ENCODE results near the gene RELN.

RELN gene

DNA sequence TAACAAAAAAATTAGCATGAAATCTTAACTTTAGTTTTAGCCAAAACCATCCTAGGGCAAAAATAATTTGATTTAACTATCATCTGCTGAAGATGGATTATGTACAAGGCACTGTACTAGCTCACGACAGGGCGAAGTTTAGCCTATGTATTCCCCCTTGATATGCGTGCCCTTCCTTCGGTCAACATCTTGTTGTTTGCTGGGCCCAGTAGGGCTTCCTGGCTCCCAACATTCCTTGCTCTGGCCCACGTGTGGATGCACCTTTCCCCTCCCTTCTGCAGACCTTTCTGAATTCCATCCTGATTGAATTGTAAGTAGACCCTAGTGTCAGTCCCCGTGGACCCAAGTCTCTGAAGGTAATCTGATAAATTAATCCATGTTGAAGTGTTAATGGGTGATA is 212.0 kb downstream of the RELN start:
- no peak for DNase-seq

DNA sequence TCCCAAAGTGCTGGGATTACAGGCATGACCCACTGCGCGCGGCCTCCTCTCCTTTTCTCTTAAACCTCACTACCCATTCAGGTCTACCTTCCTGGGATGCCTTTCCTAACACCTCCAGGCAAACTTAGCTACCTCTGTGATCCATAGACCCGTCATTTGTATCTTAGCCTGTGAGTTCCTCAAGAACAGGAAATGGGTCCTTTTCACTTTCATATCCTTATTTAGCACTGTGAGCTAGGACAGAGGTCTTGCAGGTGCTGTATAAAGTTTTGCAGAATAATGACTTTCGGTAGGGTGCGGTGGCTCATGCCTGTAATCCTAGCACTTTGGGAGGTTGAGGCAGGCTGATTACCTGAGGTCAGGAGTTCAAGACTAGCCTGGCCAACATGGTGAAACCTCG is 215.7 kb downstream of the RELN start:
- DNase-seq, result no peak

DNA sequence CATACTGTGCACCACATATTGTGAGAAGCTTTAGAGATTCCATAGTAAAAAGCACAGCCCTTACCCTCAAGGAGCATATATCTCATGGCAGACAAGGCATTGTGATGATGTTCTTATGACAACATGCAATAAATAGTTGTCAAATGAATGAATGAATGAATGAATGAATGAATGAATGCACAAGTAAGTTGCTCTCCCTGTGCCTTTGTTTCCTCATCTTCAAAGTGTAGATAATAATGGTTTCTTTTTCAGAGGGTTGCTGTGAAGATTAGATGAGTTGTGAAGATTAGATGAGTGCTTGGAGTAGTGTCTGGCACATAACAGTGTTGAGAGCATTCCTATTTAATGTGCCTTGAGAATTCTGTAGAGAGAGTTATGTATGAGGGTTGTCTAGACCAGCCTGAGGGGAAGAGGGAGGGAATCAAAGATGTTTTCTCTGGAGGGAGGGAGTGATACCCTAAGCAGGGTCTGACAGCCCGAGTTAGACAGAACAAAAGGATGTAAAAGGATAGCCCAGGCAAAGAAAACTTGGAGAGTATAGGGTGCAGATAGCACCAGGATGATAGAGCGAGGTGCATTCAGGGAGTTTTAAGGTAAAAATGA is 217.2 kb downstream of the RELN start:
- DNase-seq, result peak; percentile 59

DNA sequence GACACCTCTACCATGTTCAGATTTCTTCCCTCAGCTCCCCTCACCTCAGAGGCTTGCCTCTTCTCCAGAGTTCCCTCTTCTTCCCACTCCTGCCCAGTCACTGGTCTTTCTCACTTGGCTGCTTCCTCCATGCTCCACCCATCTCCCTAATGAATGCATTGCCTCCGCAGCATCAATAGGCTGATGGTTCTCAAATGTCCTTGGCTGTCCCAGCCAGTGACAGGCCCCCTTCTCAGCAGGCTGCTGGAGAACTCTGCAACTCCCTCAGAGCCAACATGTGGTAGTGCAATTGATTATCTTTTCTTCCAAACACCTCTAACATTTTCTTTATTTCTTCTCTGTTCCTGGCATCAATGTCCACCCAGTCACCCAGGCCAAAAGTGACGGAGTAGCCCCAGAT is 218.2 kb downstream of the RELN start:
- DNase-seq, result peak; percentile 70

DNA sequence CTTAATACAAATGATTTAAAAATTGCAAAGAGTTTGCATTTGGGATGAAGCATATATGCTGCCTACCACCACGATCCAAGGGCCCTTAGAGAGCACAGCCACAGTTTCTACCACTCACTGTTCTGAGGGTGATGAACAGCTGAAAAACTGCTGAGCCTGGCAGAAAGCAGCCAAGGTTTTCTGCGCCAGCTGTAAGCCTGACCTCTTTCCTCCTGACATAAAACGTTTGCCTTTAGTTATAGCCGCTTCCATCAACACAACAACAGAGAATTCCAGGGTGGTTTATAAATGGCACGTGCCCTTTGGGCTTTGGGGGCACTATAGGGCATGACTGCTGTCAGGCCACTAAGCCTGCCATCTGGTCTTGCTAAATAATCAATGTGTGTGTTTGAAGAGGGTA is 222.8 kb downstream of the RELN start:
- no peak for DNase-seq

DNA sequence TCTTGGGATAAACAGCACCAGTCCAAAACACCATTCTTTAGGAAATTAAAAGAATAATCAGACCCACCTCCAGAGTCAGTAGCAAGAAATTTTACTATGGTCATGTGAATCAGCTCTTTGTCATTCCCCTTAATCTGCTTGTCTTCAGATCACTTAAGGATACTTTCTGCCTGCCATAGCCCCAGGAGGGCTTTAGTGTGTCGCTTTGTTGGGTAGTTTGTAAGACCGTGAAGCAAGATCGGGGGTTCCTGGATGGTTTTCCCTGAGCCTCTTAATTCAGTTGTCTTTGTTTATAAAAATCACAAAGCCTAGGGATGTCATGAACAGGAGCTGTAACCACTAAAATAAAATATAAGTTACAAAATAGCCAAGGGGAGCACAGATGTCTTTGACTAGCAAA is 223.6 kb downstream of the RELN start:
- DNase-seq, result no peak

DNA sequence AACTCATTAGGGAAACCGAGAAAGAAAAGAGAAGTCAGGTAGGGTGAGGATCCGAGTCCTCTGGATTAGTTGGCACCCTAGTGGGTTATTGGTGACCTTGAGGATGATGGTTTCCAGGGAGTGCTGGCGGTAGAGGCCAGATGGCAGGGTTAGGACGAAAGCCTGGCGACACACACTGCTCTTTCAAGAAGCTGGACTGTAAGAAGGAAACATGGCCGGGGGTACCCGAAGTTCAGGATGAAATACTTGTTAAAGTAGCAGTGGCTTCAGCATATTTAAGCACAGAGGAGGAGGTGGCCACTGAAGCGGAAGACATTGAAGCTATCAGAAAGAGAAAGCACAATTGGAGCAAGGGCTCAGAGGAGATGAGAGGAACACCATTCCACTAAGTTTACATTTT is 224.6 kb downstream of the RELN start:
- no peak for DNase-seq

DNA sequence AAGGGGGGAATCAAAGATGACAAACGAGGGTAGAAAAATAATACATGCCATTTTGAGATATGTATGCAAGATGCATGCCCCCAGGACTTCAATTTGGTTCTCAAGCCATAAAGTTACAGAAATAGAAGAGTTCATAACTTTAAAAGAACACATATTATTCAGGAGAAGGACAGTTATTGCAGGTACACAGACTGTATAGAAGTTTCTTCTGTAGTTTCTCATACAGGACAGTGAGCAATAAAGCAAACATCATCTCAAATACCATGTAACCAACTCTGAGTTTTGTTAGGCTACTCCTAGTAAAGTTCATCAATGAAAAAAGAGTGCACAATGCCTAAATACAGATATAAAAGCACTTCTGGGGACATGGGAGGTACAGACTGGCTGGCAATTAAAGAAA is 226.6 kb downstream of the RELN start:
- DNase-seq, result no peak

DNA sequence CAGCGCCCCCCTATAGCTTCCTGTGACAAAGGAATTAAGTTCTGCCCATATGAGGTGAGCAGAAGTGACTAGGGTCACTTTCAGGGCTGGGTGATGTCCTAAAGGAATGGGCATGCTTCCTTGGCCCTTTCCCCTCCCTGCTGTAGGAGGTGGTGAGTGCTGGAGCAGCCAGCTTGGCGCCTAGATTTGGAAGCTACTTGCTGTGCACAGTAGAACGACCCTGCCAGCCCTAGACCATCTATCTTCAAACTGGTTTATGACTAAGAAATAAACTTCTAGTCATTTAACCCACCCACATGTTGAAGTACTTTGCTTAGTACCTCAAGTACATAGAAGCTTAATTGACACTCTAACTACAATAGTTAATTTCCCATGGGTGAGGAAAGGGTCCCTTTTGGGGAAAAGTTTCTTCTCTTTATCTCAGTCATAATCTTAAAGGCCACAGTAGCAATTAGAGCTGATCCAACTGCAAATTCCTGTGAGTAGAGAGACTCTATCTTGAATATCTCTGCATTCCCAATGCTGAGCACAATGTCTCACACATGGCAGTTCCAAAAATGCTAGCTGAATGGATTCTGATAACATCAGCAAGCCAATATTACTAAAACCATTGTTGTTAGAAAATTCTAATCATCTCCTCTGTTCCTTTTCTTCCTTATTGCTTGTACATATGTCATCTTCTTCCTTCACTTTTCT is 227.2 kb downstream of the RELN start:
- DNase-seq, result peak; percentile 61

DNA sequence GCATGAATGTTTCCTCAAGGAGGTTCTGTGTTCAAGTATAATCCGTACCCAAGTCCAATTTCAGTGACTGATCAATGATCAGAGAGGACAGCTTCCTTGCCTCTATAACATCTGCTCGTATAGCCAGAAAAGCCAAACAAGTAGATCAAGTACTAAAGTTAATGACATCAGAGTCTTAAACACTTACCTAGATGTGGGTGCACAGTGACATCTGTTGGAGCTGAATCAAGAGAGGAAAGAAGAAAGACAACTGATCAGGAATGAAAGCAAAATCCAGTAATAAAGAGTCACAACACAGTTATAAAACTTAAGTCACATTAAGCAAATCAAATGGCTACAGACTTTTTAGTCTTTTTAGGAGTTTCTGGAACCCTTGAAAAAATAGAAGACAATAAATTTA is 236.5 kb downstream of the RELN start:
- DNase-seq, result no peak

DNA sequence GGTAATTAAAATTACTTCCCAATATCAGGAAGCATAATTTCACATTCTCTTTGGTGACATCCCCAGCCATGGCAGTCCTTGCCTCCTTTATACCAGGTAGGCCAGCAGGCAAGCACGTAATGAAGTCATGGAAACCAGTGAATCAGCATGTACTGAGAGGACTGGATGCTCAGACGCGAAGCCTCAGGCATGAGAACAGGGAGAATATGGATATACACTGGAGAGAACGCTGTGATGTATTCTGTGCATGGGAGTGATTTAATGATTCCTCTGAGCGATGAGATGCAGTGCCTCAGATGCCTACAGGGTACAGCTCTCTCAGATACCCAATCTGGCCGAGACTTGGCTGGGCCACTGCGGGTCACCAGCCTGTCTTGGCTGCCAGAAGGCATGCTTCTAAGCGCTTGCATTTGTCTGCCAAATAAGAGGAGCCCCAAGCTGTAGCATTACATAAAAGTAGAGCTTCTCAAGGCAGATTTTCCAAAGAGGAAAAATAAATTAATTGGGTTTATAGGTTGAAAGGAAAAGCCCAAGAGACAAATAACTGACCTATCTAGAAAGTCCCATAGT is 238.1 kb downstream of the RELN start:
- DNase-seq, result no peak

DNA sequence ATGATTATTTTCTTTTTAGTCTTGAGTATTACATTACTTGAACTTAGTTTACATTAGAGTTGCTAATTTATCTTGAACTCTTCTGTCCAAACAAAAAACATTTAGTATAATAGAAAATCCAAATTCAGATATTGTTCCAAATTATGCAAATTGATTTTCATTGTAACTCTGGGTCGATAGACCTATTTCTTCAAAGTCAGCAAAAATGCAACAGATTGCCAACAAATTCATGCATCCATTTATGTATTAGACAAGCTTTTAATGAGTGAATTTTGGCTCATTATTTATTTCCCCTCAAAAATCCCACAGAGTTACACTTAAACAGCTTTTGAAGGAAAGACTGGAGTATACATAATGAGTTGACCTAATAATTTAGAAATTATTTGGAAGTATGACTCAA is 240.8 kb downstream of the RELN start:
- no peak for DNase-seq

DNA sequence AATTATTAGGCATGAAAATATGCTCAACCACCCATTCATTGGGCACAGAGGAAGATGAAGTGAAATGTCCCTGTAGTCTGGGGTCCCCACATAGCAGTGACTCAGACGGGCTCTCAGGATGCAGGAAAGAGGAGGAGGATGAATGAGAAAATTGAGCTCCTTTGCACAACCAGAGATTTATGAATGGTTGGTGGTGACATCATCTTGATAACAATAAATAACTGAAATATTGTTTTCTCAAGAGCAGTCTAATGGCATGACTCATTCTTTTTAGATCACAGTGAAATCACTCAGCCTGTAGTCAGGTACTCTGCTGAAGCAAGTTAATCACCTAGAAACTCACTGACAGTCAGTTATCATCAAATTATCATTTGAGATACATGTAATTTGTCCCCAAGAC is 254.1 kb downstream of the RELN start:
- DNase-seq, result no peak

DNA sequence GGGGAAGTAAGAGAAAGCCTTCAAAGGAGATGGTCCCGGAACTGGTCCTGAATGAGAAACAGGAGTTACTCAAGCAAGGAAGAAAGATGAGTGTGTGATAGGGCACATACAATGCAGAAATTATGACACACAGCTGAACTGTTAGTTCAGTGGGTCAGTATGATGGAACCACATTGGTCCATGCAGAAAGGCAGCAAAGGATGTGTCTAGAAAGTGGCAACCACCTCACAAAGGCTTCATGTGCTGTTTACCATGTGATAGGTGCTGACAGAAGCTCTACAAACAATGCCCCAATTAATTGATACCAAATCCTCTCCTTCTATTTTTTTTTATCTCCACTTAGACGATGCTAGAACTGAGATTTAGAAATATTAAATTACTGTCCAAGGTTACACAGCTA is 258.3 kb downstream of the RELN start:
- DNase-seq, result no peak

DNA sequence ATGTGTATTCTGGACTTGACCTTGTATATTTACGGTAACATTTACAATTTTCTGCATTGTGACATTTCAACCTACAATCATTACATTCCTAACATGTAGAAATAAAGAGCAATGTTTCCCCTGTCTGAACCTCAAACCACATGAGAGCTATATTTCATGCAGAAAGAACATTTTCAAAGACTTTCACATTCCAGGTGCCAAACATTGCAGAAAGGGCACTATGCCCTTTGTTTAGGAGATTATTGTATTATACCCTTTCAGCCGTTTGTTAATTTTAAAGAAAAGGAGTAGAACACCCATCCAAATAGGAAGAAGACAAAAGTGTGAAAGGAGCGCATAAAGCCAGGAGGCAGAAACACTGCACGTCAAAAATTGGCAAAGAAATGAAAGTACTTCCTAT is 260.4 kb downstream of the RELN start:
- DNase-seq, result no peak

DNA sequence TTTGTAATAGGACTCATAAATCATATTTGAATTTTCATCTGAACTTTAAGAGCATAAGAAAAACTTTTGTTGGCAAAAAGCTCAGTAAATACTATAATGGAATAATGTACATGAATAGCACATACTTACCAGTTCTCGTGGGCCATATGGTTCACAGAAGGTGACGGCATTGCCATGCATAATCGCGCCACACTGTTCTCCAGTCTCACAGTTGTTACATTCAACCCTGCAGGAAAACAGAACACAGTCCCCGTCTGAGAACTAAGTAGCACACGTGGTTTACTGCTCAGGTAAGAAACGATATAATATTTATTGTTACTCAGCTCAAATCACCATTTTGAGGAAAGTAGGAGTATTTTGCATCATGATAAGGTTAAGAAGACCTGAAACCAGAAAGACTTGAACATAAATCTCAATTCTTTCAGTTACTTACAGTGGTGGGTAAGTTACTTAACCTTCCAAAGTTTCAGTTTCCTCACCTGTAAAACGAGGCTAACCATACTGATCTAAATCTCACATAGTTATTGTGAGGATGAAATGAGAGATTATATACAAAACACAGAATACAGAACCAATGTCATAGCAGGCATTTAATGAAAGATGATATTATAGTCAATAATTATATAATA is 261.4 kb downstream of the RELN start:
- no peak for DNase-seq

DNA sequence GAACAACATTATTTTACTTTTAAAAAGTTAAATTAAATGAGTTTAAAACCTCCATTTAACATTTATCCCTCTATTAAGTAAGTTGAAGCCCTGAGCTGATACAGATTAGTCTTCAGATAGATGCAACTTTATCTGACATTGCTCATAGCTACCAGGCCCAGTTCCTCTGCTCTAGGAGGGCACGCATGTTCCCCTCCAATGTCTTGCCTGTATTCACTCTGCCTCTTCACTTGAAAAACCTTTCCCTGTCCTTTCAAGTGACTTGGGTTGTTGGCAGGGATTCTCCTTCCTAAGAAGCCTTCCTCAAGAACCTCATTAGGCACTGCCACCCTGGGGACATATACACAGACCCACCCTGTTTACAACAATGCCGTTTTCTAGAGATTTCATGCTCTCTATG is 270.4 kb downstream of the RELN start:
- DNase-seq, result no peak

DNA sequence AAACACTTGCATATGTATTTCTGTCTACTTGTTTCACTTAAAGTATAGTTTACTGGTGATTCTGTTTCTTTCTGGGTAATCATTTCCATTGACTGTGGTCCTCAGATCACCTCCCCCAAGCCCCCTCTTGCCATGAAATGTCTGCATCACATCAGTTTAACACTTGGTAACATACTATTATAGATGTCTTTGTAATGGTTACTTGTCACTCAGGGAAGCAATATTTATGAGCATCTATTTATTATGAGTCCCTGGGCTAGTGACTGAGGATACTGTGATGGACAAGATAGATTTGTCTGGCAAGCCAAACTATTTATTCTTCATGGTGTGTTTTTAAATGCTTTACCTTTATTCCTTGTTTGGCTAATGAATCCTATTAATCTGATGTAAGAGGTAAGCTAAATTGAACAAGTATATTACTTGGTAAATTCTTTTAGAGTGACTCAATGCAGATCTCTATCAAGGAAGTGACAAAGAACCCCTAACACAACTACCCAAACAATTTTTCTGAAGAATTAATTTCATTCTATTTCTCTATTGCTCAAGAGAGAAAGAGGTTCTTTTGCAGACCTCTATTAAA is 270.9 kb downstream of the RELN start:
- no peak for DNase-seq

DNA sequence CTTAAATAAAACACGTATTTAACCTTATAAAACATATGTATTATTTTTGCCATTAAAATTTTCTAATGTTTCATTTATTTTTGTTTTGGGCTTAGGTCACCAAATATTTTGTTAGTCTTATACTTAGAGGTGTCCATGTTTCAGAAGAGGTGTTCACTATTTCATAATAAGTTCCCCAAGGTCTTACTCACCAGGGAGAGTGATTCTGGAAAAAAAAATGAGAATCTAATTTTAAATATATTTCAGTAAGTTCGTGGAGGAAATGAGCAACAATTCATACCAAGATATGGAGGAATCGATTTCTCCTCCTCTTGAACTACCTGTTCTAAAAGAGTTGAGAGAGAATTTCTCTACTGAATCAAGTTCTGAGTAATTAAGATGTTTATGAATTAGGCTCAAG is 271.9 kb downstream of the RELN start:
- DNase-seq, result no peak

DNA sequence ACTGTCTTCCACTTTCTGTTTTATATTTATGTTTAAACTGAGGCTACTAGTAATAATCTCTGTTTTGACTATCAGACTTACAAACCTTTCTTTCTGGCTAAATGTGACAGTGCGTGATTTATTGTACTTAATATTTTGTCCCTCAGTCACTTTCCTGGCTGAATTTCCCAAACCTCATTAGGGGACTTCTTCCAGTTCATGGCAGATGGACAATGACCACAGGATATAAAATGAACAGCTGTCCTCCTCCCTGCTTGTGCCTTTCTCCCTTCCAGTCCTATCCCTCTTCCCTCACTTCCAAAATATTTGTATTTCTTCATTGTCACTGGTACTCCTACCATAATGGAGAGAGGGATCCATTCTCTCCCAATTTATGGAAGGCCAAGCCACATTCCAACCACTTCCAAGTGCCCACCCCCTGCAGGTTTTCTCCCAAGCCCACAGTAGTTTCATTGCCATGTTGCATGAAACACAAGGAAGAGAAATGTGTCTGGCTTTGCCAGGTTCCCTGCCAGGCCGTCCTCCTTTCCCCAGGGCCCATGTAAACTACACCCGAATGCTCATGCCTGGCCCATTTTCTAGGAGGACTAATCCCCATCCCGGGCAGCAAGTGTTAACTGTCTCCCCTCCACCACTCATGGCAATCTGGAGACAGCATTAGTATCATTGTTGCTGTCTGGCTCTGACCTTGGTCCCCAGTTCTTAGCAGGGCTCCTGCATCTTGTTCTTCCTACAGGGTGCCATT is 273.9 kb downstream of the RELN start:
- no peak for DNase-seq

DNA sequence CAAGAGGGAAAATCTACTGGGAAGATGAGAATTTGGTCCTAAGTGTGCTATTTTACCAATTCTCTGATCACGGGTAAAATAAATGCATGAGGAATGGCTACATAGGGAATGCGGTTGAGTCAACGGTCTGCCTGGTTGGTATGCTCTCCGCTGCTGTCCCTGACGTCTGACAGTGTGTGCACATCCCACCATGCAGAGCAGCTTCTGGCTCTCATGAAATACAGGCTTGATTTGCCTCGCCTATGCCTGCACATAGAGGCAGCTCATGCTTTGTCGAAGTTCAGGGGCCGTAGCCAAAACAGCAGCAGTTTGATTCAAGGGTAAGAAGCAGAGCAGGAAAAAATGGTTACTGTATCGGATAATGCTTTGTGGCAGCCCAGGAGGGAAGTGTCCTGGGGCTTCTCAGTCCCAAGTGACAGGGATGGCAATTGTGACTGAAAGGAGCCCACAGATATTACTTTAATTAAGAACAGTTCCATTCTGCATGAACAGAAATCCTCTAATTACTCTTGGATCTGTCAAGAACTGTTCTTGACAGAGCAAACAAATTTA is 275.0 kb downstream of the RELN start:
- peak; percentile 59 for DNase-seq

DNA sequence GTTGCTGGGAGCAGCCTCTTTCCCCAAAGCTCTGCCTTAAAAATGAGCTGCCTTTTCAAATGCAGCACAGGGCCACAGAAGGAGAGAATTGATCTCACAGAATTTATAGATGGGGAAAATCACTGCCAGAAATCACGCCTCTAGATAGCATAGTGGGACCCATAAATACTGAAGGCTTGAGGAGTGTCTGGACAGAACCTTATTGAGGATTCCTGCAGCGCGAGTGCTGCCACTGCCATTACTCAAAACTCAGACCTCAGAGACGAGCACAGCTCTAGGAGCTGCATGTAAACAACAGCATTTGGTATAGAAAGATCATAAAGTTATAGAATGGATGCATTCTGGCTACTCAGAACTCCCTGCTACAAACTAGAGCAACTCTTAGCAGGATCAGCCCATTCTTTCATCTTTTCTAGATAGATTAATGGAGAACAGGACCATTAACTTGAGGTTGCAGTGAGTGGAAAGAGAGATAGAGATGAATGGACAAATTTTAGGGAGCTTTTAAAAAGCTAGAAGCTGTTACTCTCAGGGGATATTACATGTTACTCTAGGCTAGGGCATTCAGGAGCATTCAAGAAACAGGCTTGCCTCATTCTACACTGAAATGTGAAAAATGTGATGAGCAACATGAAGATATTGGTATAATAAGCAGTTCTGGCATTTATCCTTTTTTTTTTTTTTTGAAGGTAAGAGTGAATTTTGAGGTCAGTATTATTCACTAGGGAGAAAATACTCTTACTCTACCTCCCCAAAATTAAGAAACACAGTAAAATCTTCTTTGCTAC is 276.3 kb downstream of the RELN start:
- no peak for DNase-seq
